SK-N-SH (cell line): Measurements from ENCODE around the gene SHROOM3. TPM values are rescaled to one million over a fixed set of nuclear protein-coding genes. Genes with fewer than 3 reads are reported as not detected.
A peak's percentile ranks its signal among the peaks of the same experiment; 100 is the strongest.

Source experiments
- CTCF ChIA-PET: fragments of 300-600, 350-600 bp; formaldehyde crosslinking; extraction: SDS; loops from one replicate; lab custom pipeline; 2021; lab: Yijun Ruan, JAX
- POLR2A ChIA-PET: fragments of 350-600 bp; sonication (Branson Sonifier 250); formaldehyde crosslinking; extraction: SDS; loops from one replicate; lab custom pipeline; 2020; ENCODE audit warnings: antibody characterized with exemption, inconsistent platforms; lab: Yijun Ruan, JAX
- DNase-seq: peaks from one replicate; pipeline ENCODE4 v3.0.0; 2012
- H2AFZ ChIP-seq: fragments of 200-600 bp; sonication (generic); 2 replicates; pipeline ENCODE4 v1.8.1; 2016; ENCODE audit warnings: antibody characterized with exemption, mild to moderate bottlenecking, low read depth
- H3F3A ChIP-seq: fragments of 200-600 bp; sonication (generic); replicated peaks from 2 replicates; pipeline ENCODE3; 2016; ENCODE audit warnings: antibody characterized with exemption, mild to moderate bottlenecking; ENCODE audit not compliant: insufficient read depth
- H3K27ac ChIP-seq, 2 experiments: fragments of 200-500 bp in 1 of 2; fragments of 200-600 bp in 1 of 2; sonication (Bioruptor generic) in 1 of 2; sonication (generic), shearing (Covaris generic) in 1 of 2; 2 replicates each; pipeline versions ENCODE4 v1.5.1 to v1.6.1; 2014 to 2016; ENCODE audit warnings: low read depth in 2 of 2, inconsistent platforms in 1 of 2, low read length in 1 of 2, mild to moderate bottlenecking in 1 of 2, mixed read lengths in 1 of 2
- H3K27me3 ChIP-seq: fragments of 200-600 bp; sonication (generic), shearing (Covaris generic); 2 replicates; pipeline ENCODE4 v1.6.1; 2016; ENCODE audit warnings: mixed run types; ENCODE audit not compliant: insufficient read depth
- H3K36me3 ChIP-seq, 2 experiments: fragments of 200-500 bp in 1 of 2; fragments of 200-600 bp in 1 of 2; sonication (Bioruptor generic) in 1 of 2; sonication (generic) in 1 of 2; replicated peaks in 1 of 2; 2 replicates each; pipeline versions ENCODE3 to v1.5.1; 2014 to 2016; ENCODE audit warnings: low read length in 1 of 2, mild to moderate bottlenecking in 1 of 2; ENCODE audit not compliant: insufficient read depth in 2 of 2, control insufficient read depth in 1 of 2
- H3K4me1 ChIP-seq, 2 experiments: fragments of 200-500 bp in 1 of 2; fragments of 200-600 bp in 1 of 2; sonication (Bioruptor generic) in 1 of 2; sonication (generic), shearing (Covaris generic) in 1 of 2; 2 replicates each; pipeline versions ENCODE4 v1.5.1 to v1.6.1; 2014 to 2016; ENCODE audit warnings: low read depth in 1 of 2, low read length in 1 of 2, mixed run types in 1 of 2; ENCODE audit not compliant: insufficient read depth in 2 of 2, control insufficient read depth in 1 of 2
- H3K4me2 ChIP-seq: fragments of 200-600 bp; sonication (generic), shearing (Covaris generic); 2 replicates; pipeline ENCODE4 v1.6.1; 2017; ENCODE audit warnings: mixed run types
- H3K4me3 ChIP-seq, 2 experiments: fragments of 200-500 bp in 1 of 2; fragments of 200-600 bp in 1 of 2; sonication (Bioruptor generic) in 1 of 2; sonication (generic), shearing (Covaris generic) in 1 of 2; 2 replicates each; pipeline versions ENCODE4 v1.5.1 to v1.8.1; 2014 to 2016; ENCODE audit warnings: low read depth in 2 of 2, inconsistent platforms in 1 of 2, low read length in 1 of 2, mild to moderate bottlenecking in 1 of 2, mixed read lengths in 1 of 2, moderate library complexity in 1 of 2
- H3K79me2 ChIP-seq: fragments of 200-600 bp; sonication (generic); 2 replicates; pipeline ENCODE4 v1.8.1; 2017; ENCODE audit warnings: mild to moderate bottlenecking; ENCODE audit not compliant: insufficient read depth
- H3K9ac ChIP-seq: fragments of 200-600 bp; sonication (generic); 2 replicates; pipeline ENCODE4 v1.6.1; 2017; ENCODE audit warnings: mixed run types
- H3K9me2 ChIP-seq: fragments of 200-600 bp; sonication (generic); 2 replicates; pipeline ENCODE4 v1.6.1; 2017; ENCODE audit warnings: mixed run types
- H3K9me3 ChIP-seq: fragments of 200-600 bp; sonication (generic); 2 replicates; pipeline ENCODE4 v1.6.1; 2017; ENCODE audit warnings: mixed run types, mild to moderate bottlenecking, moderate library complexity
- H4K20me1 ChIP-seq: fragments of 200-600 bp; sonication (generic); 2 replicates; pipeline ENCODE4 v1.6.1; 2017; ENCODE audit warnings: mild to moderate bottlenecking, mixed run types; ENCODE audit not compliant: insufficient read depth
- CHD2 ChIP-seq: fragments of 150-350 bp; IDR thresholded peaks from 2 replicates; pipeline ENCODE4 v1.6.1; 2018; ENCODE audit warnings: low read length; ENCODE audit not compliant: partially characterized antibody
- EP300 ChIP-seq, 2 experiments: IDR thresholded peaks; 2 replicates each; pipeline versions ENCODE4 v1.4.0 to v1.6.1; 2012; ENCODE audit warnings: borderline replicate concordance in 1 of 2, low read depth in 1 of 2, low read length in 1 of 2
- EZH2phosphoT487 ChIP-seq: fragments of 200-600 bp; sonication (generic); IDR thresholded peaks from 2 replicates; pipeline ENCODE4 v1.6.1; 2017; ENCODE audit warnings: low read depth, mixed run types, mild to moderate bottlenecking, antibody characterized with exemption, moderate library complexity, borderline replicate concordance
- GABPA ChIP-seq: IDR thresholded peaks from 2 replicates; pipeline ENCODE4 v1.4.0; 2012; ENCODE audit warnings: low read depth, mild to moderate bottlenecking
- MAX ChIP-seq: IDR thresholded peaks from 2 replicates; pipeline ENCODE4 v1.4.0; 2012; ENCODE audit warnings: low read depth
- MEF2A ChIP-seq: IDR thresholded peaks from 2 replicates; pipeline ENCODE4 v1.4.0; 2012; ENCODE audit warnings: low read depth, borderline replicate concordance
- NFIC ChIP-seq: IDR thresholded peaks from 2 replicates; pipeline ENCODE4 v1.4.0; 2012; ENCODE audit warnings: borderline replicate concordance
- RAD21 ChIP-seq: IDR thresholded peaks from 2 replicates; pipeline ENCODE4 v1.6.1; 2012; ENCODE audit warnings: mild to moderate bottlenecking, low read length
- RCOR1 ChIP-seq: fragments of 150-350 bp; IDR thresholded peaks from 2 replicates; pipeline ENCODE4 v1.6.1; 2017; ENCODE audit warnings: antibody characterized with exemption, low read length
- RFX5 ChIP-seq: IDR thresholded peaks from 2 replicates; pipeline ENCODE4 v1.6.1; 2012; ENCODE audit warnings: mild to moderate bottlenecking, improper control_type of control experiment, low read length
- RXRA ChIP-seq: IDR thresholded peaks from 2 replicates; pipeline ENCODE4 v1.4.0; 2012; ENCODE audit warnings: low read depth, mild to moderate bottlenecking, borderline replicate concordance
- TCF12 ChIP-seq: IDR thresholded peaks from 2 replicates; pipeline ENCODE4 v1.4.0; 2012
- USF2 ChIP-seq: fragments of 150-350 bp; IDR thresholded peaks from 2 replicates; pipeline ENCODE4 v1.6.1; 2017; ENCODE audit warnings: antibody characterized with exemption, low read length, low read depth, borderline replicate concordance
- YY1 ChIP-seq: IDR thresholded peaks from 2 replicates; pipeline ENCODE4 v1.4.0; 2012; ENCODE audit warnings: low read depth, mild to moderate bottlenecking
- WGBS: methylation state at CpG from one replicate; pipeline ENCODE4 v1.1.6; 2017; ENCODE audit warnings: low lambda C conversion rate; 5-methylcytosine and 5-hydroxymethylcytosine counted together
- polyA plus RNA-seq, 3 experiments: library from polyadenylated mRNA; depleted of rRNA; stranded (reverse); fragments of >200 nt; gene quantifications; 2 replicates each; pipeline ENCODE4 v1.2.3, GENCODE V29; 2012
- TF ChIP-seq, protein P1 (sequence below): IDR thresholded peaks from 2 replicates; pipeline ENCODE4 v1.4.0; 2012; ENCODE audit warnings: low read depth, borderline replicate concordance
- TF ChIP-seq, protein P2 (sequence below): fragments of 200-600 bp; sonication (generic); IDR thresholded peaks from 2 replicates; pipeline ENCODE4 v1.6.1; 2017; ENCODE audit warnings: antibody characterized with exemption, mild to moderate bottlenecking, moderate library complexity

The SHROOM3 gene
- polyA plus RNA-seq, 1 of the 3 experiments (the other 2 are of a cell fraction) = 4.3 TPM

DNA sequence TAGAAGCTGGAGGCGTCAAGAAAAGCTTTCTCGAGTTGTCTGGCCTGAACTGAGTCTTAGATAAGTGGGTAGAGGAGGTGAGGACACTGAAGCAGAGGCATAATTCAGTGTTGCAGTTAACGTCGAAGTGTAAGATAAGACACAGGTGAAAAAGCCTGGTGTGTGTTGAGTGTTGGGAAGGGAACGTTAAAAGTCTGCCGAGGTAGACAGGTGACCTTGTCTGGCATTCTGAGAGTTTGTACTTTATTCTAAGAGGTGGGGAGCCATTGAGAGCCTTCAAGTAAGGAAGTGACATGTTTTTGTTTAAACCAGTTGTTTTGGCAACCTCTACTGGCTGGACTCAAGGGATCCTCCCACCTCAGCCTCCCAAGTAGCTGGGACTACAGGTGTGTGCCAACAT is 219.1 kb downstream of the SHROOM3 start:
- Histone ChIP-seq H3K36me3 (peaks cover 0 to 3% of the 10 kb centered on the region in 2 experiments), H3K27me3 (no peaks in the 10 kb centered on the region), H3K9ac (no peak overlapping the region), H3K4me2 (no peak overlapping the region), H3K9me3 (no peaks in the 10 kb centered on the region), H3K27ac (peak overlapping the region in 1 of 2 experiments; percentile 53; a peak in 2 of 4 replicates), H4K20me1 (no peaks in the 10 kb centered on the region), H3K4me3 (no peak overlapping the region), H2AFZ (no peak overlapping the region), H3F3A (peaks cover 50% of the 10 kb centered on the region), H3K4me1 (peaks cover 6 to 31% of the 10 kb centered on the region in 2 experiments), H3K9me2 (no peaks in the 10 kb centered on the region), H3K79me2 (peaks cover 36% of the 10 kb centered on the region)
- 94% methylated on average over 6 of the region's 6 CpGs for WGBS
- CTCF ChIA-PET = no interaction called here
- no peak for DNase-seq
- TF ChIP-seq YY1 = no peak
- TF ChIP-seq RXRA = no peak
- TF ChIP-seq MEF2A = no peak
- no peak for TF ChIP-seq RFX5
- TF ChIP-seq MAX = no peak
- TF ChIP-seq EP300 (IDR thresholded peaks at IDR 0.05; ENCODE audit: borderline replicate concordance in 1 of 2, low read depth in 1 of 2, low read length in 1 of 2) = no peak
- TF ChIP-seq TCF12 = no peak
- TF ChIP-seq, protein P1, sequence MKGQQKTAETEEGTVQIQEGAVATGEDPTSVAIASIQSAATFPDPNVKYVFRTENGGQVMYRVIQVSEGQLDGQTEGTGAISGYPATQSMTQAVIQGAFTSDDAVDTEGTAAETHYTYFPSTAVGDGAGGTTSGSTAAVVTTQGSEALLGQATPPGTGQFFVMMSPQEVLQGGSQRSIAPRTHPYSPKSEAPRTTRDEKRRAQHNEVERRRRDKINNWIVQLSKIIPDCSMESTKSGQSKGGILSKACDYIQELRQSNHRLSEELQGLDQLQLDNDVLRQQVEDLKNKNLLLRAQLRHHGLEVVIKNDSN = no peak
- no peak for TF ChIP-seq EZH2phosphoT487
- TF ChIP-seq, protein P2, sequence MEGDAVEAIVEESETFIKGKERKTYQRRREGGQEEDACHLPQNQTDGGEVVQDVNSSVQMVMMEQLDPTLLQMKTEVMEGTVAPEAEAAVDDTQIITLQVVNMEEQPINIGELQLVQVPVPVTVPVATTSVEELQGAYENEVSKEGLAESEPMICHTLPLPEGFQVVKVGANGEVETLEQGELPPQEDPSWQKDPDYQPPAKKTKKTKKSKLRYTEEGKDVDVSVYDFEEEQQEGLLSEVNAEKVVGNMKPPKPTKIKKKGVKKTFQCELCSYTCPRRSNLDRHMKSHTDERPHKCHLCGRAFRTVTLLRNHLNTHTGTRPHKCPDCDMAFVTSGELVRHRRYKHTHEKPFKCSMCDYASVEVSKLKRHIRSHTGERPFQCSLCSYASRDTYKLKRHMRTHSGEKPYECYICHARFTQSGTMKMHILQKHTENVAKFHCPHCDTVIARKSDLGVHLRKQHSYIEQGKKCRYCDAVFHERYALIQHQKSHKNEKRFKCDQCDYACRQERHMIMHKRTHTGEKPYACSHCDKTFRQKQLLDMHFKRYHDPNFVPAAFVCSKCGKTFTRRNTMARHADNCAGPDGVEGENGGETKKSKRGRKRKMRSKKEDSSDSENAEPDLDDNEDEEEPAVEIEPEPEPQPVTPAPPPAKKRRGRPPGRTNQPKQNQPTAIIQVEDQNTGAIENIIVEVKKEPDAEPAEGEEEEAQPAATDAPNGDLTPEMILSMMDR = no peak
- TF ChIP-seq NFIC = no peak
- no peak for TF ChIP-seq USF2
- TF ChIP-seq RAD21 = no peak
- TF ChIP-seq RCOR1 = no peak
- no peak for TF ChIP-seq GABPA
- TF ChIP-seq CHD2 = no peak
- POLR2A ChIA-PET = no interaction called here
